ENCODE data around the gene PARD3. TPM values are rescaled to one million over a fixed set of nuclear protein-coding genes. Genes with fewer than 3 reads are reported as not detected.

Gene PARD3
- total RNA-seq, 1 donor from 2014 or later, result 0.11 TPM

GRCh38 chr10:34558093-34558583 lies 257.0 kb downstream of the PARD3 start:
- Mint-ChIP-seq H3K27me3 (no peaks in the 10 kb centered on the region), H3K36me3 (ENCODE audit: low read depth) (no peaks in the 10 kb centered on the region), H3K4me1 (no peaks in the 10 kb centered on the region), H3K27ac (no peak overlapping the region), H3K4me3 (no peak overlapping the region), H3K9me3 (no peaks in the 10 kb centered on the region)
- intact Hi-C loops (cut with micrococcal nuclease), result no loop called here
- POLR2A ChIA-PET, result interaction anchor here (0.7 kb wide), 1 partner anchor 255 kb away, joined by 3 read pairs; no protein-coding TSS in a partner anchor
- no peak for TF ChIP-seq CTCF (IDR thresholded peaks at IDR 0.05)
- no peak for DNase-seq
- CTCF ChIA-PET, result no interaction called here
- ATAC-seq (ENCODE audit: low read depth), result no peak

GRCh38 chr10:34557173-34557572 lies 257.9 kb downstream of the PARD3 start:
- intact Hi-C loops (cut with micrococcal nuclease), result no loop called here
- H3K27me3 Mint-ChIP-seq, result no peaks in the 10 kb centered on the region
- H3K27ac Mint-ChIP-seq, result no peak overlapping the region
- DNase-seq (no peak), ATAC-seq (ENCODE audit: low read depth) (no peak)
- TF ChIP-seq CTCF (IDR thresholded peaks at IDR 0.05), result no peak
- CTCF ChIA-PET, result no interaction called here
- H3K9me3 Mint-ChIP-seq, result no peaks in the 10 kb centered on the region
- no peaks in the 10 kb centered on the region for H3K4me1 Mint-ChIP-seq
- no peaks in the 10 kb centered on the region for H3K36me3 Mint-ChIP-seq (ENCODE audit: low read depth)
- POLR2A ChIA-PET, result no interaction called here
- H3K4me3 Mint-ChIP-seq, result no peak overlapping the region

GRCh38 chr10:34555653-34556052 lies 259.4 kb downstream of the PARD3 start:
- DNase-seq (no peak), ATAC-seq (ENCODE audit: low read depth) (no peak)
- Mint-ChIP-seq H3K4me3 (no peak overlapping the region), H3K27ac (no peak overlapping the region), H3K4me1 (no peaks in the 10 kb centered on the region), H3K36me3 (ENCODE audit: low read depth) (no peaks in the 10 kb centered on the region), H3K9me3 (no peaks in the 10 kb centered on the region), H3K27me3 (no peaks in the 10 kb centered on the region)
- ChIA-PET CTCF (no interaction called here), POLR2A (no interaction called here)
- no peak for TF ChIP-seq CTCF (IDR thresholded peaks at IDR 0.05)
- intact Hi-C loops (cut with micrococcal nuclease), result no loop called here

- Mint-ChIP-seq H3K4me1 (no peaks in the 10 kb centered on the region), H3K27me3 (no peaks in the 10 kb centered on the region), H3K4me3 (no peak overlapping the region), H3K36me3 (ENCODE audit: low read depth) (no peaks in the 10 kb centered on the region), H3K27ac (no peak overlapping the region), H3K9me3 (no peaks in the 10 kb centered on the region)
- ATAC-seq (ENCODE audit: low read depth) (no peak), DNase-seq (no peak)
- no peak for TF ChIP-seq CTCF (IDR thresholded peaks at IDR 0.05)
- POLR2A ChIA-PET, result no interaction called here
- intact Hi-C loops (cut with micrococcal nuclease), result no loop called here
- CTCF ChIA-PET, result no interaction called here
Measured at GRCh38 chr10:34553747-34554146, 261.3 kb downstream of the PARD3 start.

- H3K27me3 Mint-ChIP-seq, result no peaks in the 10 kb centered on the region
- ChIA-PET CTCF (no interaction called here), POLR2A (no interaction called here)
- ATAC-seq (ENCODE audit: low read depth) (no peak), DNase-seq (no peak)
- no peak overlapping the region for H3K27ac Mint-ChIP-seq
- no peak for TF ChIP-seq CTCF (IDR thresholded peaks at IDR 0.05)
- no peaks in the 10 kb centered on the region for H3K36me3 Mint-ChIP-seq (ENCODE audit: low read depth)
- no peaks in the 10 kb centered on the region for H3K4me1 Mint-ChIP-seq
- intact Hi-C loops (cut with micrococcal nuclease), result no loop called here
- no peaks in the 10 kb centered on the region for H3K9me3 Mint-ChIP-seq
- no peak overlapping the region for H3K4me3 Mint-ChIP-seq
Measured at GRCh38 chr10:34551295-34551694, 263.8 kb downstream of the PARD3 start.

All from activated B cell treated with CpG ODN at 0.5 μM for 24 hours (primary cell).